Measurements from ENCODE around the gene CCNT1.

The CCNT1 gene

GRCh38 chr12:48640854-48641253 is 75.7 kb downstream of the CCNT1 start:
- DNase-seq (ENCODE audit: low read depth in 2 of 2): no peak

GRCh38 chr12:48640428-48640827 is 76.1 kb downstream of the CCNT1 start:
- no peak for DNase-seq (ENCODE audit: low read depth in 2 of 2)

Data from fibroblast of skin of left quadriceps (primary cell).